Upper lobe of left lung (tissue), 4 donors: ENCODE data around the gene FADS2.

Source experiments
- POLR2AphosphoS5 ChIP-seq, 2 donors: sonication (generic); formaldehyde crosslinking; IDR thresholded peaks; one replicate each; pipeline ENCODE4 v1.5.1; 2017; ENCODE audit warnings: antibody characterized with exemption in 2 of 2
- TF ChIP-seq, protein P1 (sequence below), 6 experiments: fragments of 450-650 bp in 4 of 6; fragments of 200-600 bp in 2 of 6; sonication (generic) in 2 of 6; IDR thresholded peaks; one replicate each; pipeline ENCODE4 v1.5.1; 2016 to 2019; ENCODE audit warnings: antibody characterized with exemption in 6 of 6

DNA sequence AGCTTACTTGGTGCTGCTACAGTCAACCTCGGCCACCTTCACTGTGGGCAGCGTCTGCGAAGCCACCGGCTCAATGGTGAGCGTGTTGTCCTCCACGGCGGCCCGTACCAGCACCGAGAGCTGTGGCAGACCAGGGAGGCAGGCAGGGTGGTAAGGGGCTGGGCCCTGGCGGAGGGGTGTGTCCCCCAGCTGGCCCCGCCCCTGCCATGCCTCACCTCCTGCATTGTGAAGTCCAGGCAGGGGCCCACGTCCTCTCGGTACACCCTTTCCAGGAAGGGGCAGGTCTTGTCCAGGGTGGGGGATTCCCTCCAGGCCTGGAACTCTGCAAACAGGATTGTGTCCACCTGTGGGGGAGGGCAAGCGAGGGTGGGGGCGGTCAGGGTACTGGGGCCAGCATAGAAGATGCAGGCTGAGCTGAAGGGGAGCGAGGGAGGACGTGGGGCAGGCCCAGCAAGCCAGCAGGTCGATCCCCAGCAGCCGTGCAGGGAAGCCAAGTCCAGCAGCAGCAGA lies 76.5 kb downstream of the FADS2 start:
- TF ChIP-seq, protein P1, sequence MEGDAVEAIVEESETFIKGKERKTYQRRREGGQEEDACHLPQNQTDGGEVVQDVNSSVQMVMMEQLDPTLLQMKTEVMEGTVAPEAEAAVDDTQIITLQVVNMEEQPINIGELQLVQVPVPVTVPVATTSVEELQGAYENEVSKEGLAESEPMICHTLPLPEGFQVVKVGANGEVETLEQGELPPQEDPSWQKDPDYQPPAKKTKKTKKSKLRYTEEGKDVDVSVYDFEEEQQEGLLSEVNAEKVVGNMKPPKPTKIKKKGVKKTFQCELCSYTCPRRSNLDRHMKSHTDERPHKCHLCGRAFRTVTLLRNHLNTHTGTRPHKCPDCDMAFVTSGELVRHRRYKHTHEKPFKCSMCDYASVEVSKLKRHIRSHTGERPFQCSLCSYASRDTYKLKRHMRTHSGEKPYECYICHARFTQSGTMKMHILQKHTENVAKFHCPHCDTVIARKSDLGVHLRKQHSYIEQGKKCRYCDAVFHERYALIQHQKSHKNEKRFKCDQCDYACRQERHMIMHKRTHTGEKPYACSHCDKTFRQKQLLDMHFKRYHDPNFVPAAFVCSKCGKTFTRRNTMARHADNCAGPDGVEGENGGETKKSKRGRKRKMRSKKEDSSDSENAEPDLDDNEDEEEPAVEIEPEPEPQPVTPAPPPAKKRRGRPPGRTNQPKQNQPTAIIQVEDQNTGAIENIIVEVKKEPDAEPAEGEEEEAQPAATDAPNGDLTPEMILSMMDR (IDR thresholded peaks at IDR 0.05) = no peak
- no peak for TF ChIP-seq POLR2AphosphoS5 (IDR thresholded peaks at IDR 0.05)
